PFSK-1 (cell line): ENCODE data around the gene STRIP1.

ENCODE experiments used
- FOXP2 ChIP-seq: optimal IDR thresholded peaks from 2 replicates; pipeline ENCODE3; 2011; ENCODE audit warnings: borderline replicate concordance, control low read depth, inconsistent platforms; ENCODE audit not compliant: insufficient read depth; ENCODE audit errors: extremely low read length, extremely low read depth
- POLR2AphosphoS5 ChIP-seq: IDR thresholded peaks from 2 replicates; pipeline ENCODE4 v1.6.1; 2012; ENCODE audit warnings: low read depth, mild to moderate bottlenecking, control low read depth, low read length, moderate library complexity
- REST ChIP-seq, 2 experiments: IDR thresholded peaks; 2 replicates each; pipeline versions ENCODE4 v1.6.1 to v1.8.0; 2011 to 2012; ENCODE audit warnings: low read depth in 2 of 2, low read length in 2 of 2, control low read depth in 1 of 2, inconsistent platforms in 1 of 2, mild to moderate bottlenecking in 1 of 2, moderate library complexity in 1 of 2; ENCODE audit not compliant: insufficient read depth in 1 of 2
- SIN3A ChIP-seq: IDR thresholded peaks from 2 replicates; pipeline ENCODE4 v1.6.1; 2012; ENCODE audit warnings: mild to moderate bottlenecking, low read length, moderate library complexity, borderline replicate concordance; ENCODE audit not compliant: insufficient read depth
- TAF1 ChIP-seq: IDR thresholded peaks from 2 replicates; pipeline ENCODE4 v1.6.1; 2012; ENCODE audit warnings: low read length, control low read depth, borderline replicate concordance; ENCODE audit not compliant: insufficient read depth

The STRIP1 gene

DNA sequence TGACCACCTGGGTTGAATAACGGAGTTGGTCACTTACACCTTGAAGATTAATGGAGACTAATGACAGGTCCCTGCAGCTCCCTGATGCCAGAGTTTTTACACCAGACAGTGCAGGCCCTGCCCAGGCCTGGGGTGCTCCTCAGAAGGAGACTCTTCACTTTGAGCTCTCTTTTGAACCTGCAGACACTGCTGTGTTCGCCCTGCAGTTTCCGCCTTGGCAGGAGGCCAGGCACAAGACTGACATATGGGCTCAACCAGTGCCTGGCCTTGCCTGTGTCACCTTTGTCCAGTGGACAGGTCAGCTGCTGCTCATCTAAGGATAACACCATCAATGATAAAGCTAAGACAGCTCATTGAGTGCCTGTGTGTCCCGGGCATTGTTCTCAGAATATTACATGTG lies 5.2 kb downstream of the STRIP1 start:
- TF ChIP-seq REST (IDR thresholded peaks at IDR 0.05; ENCODE audit: insufficient read depth in 1 of 2, low read depth in 2 of 2, low read length in 2 of 2) (no peak), POLR2AphosphoS5 (no peak), TAF1 (no peak), SIN3A (no peak), FOXP2 (no peak)

DNA sequence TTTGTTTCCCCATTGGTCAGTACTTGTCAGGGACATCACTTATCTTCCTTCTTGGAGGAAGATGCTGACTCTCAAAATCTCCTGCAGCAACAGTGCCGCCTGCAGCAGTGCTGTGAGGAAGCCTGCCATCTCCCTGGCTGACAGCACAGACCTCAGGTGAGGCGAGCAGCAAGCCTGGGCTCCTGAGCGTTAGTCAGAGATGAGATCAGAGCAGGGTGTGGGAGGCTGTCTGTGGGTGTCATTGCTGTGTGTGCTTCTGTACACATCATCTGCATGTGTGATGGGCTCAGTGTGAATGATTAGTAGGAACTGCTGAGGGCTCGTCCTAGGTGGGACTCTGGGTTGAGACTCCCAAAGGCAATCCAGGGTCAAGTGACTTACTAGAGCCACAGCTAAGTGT lies 6.1 kb downstream of the STRIP1 start:
- TF ChIP-seq REST (IDR thresholded peaks at IDR 0.05; ENCODE audit: insufficient read depth in 1 of 2, low read depth in 2 of 2, low read length in 2 of 2) (no peak), FOXP2 (no peak), POLR2AphosphoS5 (no peak), SIN3A (no peak), TAF1 (no peak)

DNA sequence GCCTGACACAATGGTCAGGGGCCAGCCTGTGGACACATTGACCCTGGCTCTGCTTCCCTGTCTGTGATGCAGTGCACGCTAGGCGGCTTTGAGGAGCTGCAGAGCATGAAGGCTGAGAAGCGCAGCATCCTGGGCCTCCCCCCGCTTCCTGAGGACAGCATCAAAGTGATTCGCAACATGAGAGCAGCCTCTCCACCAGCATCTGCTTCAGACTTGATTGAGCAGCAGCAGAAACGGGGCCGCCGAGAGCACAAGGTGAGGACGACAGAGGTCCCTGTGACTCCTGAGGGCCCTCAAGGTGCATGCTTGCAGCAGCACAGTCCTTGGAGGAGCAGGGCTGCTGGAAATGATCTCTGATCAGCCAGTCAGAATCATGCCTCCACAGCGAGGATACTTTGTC lies 8.6 kb downstream of the STRIP1 start:
- TF ChIP-seq FOXP2 (no peak), POLR2AphosphoS5 (no peak), TAF1 (no peak), REST (IDR thresholded peaks at IDR 0.05; ENCODE audit: insufficient read depth in 1 of 2, low read depth in 2 of 2, low read length in 2 of 2) (no peak), SIN3A (no peak)

DNA sequence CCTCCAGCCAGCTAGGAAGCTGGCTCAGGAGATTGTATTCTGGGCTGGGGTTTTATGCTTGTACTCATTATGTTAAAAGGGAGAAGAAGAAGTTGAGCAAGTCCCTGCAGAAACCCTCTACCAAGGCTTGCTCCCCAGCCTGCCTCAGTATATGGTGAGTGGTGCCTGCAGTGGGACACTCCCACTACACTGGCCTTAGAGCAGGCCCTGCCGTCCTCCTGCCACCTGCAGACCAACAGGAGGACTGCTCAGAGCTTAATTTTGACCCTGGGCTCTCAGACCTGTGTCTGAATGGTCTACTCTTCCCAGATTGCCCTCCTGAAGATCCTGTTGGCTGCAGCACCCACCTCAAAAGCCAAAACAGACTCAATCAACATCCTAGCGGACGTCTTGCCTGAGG lies 13.0 kb downstream of the STRIP1 start:
- no peak for TF ChIP-seq REST (IDR thresholded peaks at IDR 0.05; ENCODE audit: insufficient read depth in 1 of 2, low read depth in 2 of 2, low read length in 2 of 2)
- no peak for TF ChIP-seq FOXP2
- TF ChIP-seq POLR2AphosphoS5: no peak
- no peak for TF ChIP-seq TAF1
- no peak for TF ChIP-seq SIN3A

GRCh38 chr1:110048240-110048639 lies 13.8 kb downstream of the STRIP1 start:
- TF ChIP-seq TAF1 (no peak), REST (IDR thresholded peaks at IDR 0.05; ENCODE audit: insufficient read depth in 1 of 2, low read depth in 2 of 2, low read length in 2 of 2) (no peak), SIN3A (no peak), FOXP2 (no peak), POLR2AphosphoS5 (no peak)
